ENCODE results near the gene PIEZO2.

PIEZO2 gene

DNA sequence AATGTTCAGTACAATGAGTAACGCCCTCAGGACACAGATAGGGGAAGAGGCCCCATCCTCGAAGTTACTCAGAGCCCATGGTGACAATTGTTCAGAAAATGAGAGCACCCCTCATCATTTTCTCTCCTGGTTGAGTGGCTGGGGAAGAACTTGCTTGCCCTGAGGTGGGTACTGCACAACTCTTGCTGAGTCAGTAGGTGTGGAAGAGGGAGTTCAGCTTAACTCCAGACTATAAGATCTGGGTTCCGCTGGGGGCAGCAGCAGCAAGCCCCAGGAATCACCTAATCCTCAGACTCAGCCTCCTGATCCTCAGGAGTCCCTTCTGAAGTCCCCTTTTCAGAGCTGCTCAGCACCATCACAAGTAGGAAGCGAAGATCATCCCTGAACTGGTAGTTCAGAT is 123.7 kb downstream of the PIEZO2 start:
- no peak for DNase-seq (ENCODE audit: low spot score)

GRCh38 chr18:11024928-11025669 is 124.3 kb downstream of the PIEZO2 start:
- DNase-seq (ENCODE audit: low spot score) = no peak

DNA sequence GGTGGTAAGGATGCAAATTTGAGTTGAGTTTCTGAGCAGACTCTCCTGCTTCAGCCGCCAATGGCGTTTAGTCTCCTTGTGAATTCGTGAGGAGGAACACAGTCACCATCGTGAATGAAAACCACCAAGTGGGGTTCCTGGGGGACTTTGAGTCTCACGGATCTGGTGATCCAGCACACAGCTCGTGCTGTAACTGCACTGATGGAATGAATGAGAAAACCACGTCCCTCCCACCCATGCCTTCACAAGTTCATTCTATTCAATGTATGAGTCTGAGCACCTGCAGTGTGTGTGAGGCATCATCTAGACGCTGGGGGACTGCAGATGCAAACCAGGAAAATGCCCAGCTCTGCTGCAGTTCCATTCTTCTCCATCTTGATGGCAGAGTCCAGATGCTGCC is 127.9 kb downstream of the PIEZO2 start:
- DNase-seq (ENCODE audit: low spot score) = no peak

DNA sequence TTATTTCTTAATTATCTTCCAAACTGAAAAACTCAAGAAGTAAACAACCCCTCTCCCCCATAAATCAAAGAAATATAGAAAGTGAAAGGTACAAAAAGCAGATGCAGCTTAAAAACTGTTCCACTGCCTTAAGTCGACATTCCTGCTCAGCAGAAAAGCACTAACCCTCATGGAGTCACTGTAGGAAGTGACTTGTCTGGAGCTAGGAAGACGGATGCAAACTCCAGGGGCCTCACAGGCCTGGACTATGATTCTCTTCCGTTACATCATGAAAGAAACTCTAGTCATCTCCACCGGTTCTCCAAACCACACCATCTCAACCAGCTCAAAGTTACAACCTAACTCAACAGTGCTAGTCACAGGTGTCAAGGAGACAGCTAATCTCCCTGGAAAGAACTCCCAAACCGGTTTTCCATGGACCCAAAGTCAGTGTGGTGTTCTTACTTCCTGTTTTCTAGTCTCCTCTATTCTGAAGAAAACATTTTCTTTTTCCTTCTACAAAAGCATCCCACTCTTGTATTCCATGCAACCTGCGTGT is 128.4 kb downstream of the PIEZO2 start:
- DNase-seq (ENCODE audit: low spot score) = no peak

GRCh38 chr18:11020161-11020853 is 129.1 kb downstream of the PIEZO2 start:
- no peak for DNase-seq (ENCODE audit: low spot score)

DNA sequence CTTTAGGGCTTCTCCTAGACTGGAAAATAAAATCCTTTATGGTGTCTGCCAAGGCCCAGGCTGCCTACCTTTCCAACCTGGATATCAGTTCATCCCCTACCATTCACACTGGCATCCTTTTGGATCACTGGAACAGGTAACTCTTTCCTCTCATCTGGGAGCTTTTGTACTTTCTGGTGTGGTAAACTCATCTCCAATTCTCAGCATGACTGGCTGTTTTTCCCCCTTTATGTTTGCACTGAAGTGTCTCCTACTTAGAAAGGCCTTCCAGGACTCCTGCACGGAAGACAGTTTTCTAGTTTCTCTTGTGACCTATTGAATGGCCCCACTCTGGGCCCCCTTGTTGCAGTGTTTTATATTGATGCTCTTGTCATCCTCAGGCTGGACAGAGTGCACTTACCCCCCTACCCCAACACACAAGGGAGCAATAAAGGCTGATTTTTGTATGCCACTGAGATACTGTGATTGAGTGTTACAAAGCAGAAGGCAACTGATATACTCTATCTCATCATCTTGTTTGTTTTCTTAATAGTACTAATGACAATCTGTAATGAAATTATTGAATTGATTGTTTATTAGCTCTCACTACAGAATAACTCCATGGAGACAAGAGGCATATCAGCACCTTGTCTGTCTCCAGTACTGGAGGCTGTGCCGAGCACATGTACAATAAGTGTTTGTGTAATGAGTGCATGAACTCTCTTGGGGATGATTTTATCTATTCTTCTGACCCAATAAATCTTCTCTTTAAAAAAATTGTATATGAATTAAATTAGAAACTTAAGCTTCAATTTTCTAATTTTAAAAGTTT is 129.9 kb downstream of the PIEZO2 start:
- no peak for DNase-seq (ENCODE audit: low spot score)

DNA sequence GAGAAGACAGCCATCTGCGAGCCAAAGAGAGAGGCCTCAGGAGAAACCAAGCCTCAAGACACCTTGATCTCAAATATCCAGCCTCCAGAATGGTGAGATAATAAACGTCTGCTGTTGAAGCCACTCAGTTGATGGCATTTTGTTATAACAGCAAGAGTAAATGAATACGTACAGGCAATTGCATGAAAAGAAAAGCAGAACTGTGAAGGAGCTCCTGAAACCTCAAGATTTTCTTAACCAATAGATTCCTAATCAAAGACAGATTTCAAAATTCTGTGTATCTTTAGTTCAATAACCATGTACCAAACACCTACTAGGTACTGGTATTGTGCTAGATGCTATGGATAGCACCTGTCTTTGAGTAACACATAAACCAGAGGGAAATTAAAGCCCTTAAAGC is 139.5 kb downstream of the PIEZO2 start:
- no peak for DNase-seq (ENCODE audit: low spot score)

GRCh38 chr18:11009147-11009546 is 140.2 kb downstream of the PIEZO2 start:
- DNase-seq (ENCODE audit: low spot score) = no peak

DNA sequence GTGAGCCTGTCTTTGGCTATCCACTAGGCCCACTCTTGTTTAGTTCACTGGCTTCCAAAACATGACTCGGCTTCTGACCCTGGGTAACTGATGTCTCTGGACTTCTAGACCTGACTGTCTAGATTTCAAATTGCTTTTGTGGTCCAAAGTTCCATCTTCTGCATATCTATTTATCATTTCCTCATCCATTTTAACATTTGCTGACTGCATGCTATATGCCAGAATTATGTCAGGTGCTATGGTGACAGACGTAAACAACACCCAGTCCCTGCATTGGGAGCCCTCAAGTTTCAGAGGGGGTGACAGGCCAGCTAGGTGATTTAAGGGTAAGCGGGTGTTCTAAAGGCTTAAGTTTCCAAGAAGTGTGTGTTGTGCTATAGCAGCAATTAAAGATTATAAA is 140.9 kb downstream of the PIEZO2 start:
- no peak for DNase-seq (ENCODE audit: low spot score)

GRCh38 chr18:11005528-11005927 is 143.8 kb downstream of the PIEZO2 start:
- no peak for DNase-seq (ENCODE audit: low spot score)

DNA sequence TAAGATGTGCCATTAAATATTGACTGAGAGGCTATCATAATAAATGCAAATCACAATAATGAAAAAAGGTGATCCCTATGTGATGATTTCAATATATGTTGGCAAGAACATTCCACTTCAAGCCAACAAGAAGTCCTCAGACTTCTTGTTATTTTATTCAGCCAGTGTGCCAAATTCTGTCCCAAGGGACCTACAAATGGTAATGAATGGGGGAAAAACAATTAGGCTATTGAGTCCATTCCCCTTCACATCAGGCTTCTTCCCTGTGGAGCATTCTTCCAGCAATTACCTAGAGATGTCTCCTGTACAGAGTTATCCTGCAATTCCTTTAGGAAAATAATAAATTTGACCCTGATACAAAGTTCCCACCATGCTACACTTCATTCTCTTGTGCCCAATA is 144.4 kb downstream of the PIEZO2 start:
- DNase-seq (ENCODE audit: low spot score) = no peak

- no peak for DNase-seq (ENCODE audit: low spot score)
Observed at GRCh38 chr18:11004294-11004693, 145.1 kb downstream of the PIEZO2 start.

DNA sequence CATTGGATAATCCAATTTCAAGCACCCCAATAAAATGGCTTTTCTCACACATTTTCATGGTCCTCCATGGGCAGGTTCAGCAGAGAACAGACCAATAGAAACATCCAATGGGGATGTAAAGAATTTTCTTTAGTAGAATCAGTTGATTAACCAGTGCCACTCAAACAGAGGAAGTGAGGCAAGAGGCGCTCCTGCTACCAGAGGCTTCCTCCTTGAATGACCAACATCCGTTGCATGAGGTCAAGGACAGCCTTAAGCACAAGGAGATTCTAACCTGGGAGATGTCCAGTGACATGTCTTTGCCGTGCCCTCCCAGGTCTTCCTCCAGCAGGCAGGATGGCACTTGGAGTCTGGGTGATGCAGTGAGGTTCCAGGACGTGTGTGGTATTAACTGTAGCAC is 146.6 kb downstream of the PIEZO2 start:
- DNase-seq (ENCODE audit: low spot score) = no peak

DNA sequence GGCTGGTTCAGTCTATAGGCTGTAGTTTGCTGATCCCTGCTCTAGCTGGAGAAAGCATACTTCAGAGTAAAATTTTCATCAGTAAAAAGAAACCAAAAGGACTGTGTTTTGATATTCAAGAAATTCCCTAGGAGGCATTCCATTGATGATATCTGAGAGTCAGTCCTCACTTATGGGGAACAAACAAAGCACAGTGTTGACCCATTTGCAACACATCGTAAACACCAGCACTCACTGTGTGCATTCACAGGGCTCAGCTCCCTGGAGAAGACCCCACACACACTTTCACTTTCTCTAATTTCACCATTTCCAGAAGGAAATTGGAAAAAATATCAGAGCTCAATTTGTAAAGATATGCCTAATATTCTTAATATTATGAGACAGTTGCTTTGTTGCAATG is 147.1 kb downstream of the PIEZO2 start:
- DNase-seq (ENCODE audit: low spot score) = no peak

DNA sequence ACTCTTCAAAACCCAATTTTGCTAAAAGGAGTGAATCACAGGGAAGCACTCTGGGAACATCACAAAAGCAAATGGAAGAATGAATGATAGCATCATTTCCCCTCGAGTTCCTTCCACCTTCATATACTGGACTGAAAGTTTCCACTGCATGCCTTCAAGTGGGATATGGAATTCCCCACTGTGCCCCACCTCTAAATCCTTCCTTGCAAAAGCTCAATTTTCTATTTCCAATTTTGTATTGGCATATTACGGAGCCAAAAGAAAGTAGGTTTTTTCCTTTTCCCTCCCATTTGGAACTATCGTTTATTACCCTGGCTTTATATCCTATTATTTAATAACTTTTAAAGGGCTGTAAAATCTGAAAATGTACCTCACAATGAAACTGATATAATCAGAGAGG is 149.3 kb downstream of the PIEZO2 start:
- no peak for DNase-seq (ENCODE audit: low spot score)

DNA sequence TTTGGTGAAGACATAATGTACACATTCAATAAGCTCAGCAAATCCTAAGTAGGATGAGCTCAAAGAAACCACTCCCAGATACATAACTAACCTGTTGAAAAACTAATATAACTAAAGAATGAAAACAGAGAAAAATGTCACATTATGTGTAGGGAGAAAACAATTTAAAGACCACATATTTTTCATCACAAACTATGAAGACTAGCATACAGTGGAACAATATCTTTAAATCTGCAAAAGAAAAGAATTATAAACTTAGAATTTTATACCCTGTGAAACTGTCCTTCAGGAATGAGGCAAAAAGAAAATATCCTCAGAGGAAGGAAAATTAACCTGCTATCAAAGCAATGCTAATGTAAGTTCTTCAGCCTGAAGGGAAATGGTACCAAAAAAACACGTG is 151.5 kb downstream of the PIEZO2 start:
- DNase-seq (ENCODE audit: low spot score) = no peak

DNA sequence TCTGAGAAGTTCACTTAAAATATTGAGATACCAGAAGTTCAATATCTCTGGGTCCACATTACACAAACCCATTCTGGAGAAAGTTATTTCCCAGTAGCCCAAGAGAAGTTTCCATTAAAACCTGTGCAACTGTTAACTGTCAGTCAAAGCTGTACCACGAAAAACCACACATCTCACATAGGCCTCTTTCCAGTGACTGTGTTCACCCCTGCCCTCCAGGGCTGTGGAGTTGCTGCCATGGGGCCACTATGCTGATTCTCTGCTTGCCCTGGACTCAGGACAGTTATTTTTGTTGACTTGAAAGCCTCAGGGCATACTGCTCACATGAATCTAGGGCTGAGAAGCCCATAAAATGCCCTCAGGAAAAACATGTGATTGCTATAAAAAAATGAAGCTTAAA is 153.8 kb downstream of the PIEZO2 start:
- no peak for DNase-seq (ENCODE audit: low spot score)

- DNase-seq (ENCODE audit: low spot score) = no peak
Observed at GRCh38 chr18:10989486-10989885, 159.9 kb downstream of the PIEZO2 start.

- no peak for DNase-seq (ENCODE audit: low spot score)
Observed at GRCh38 chr18:10985689-10986088, 163.7 kb downstream of the PIEZO2 start.

- DNase-seq (ENCODE audit: low spot score) = no peak
Observed at GRCh38 chr18:10979411-10979810, 170.0 kb downstream of the PIEZO2 start.

DNA sequence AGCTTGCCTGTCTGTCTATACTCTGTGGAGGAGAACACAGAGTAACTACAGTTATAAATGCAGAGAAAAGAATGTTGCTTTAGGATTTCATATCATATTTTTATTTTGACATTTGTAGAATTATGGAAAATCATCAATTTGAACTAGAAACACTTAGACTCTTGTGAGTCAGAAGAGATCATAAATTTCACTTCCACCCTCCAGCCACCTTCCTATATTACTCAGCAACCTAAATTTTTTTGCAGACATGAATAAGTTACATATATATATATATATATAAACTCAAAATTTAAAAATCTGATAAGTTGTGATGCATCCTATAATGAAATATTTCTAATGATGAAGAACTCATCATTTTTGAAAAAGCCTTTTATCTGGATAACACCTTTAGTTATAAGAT is 172.3 kb downstream of the PIEZO2 start:
- DNase-seq (ENCODE audit: low spot score) = no peak

GRCh38 chr18:10973567-10974203 is 175.7 kb downstream of the PIEZO2 start:
- peak; percentile 43 for DNase-seq (ENCODE audit: low spot score)
